H54 (cell line): Measurements from ENCODE around the gene TMIGD2.
"Not testable (repeated sequence)": the region's sequence is repeated elsewhere in the genome, so short reads cannot be mapped to it uniquely, and the experiment has no call there.

Experiments
- DNase-seq: peaks from one replicate; pipeline ENCODE4 v3.0.0; 2011; ENCODE audit warnings: low spot score, mixed read lengths; ENCODE audit not compliant: insufficient read length
- FAIRE-seq: peaks from 3 replicates; lab custom pipeline; 2011; peaks lifted over from hg19 to GRCh38; lab: Jason Lieb, UNC
- POLR2A ChIP-seq: IDR thresholded peaks from 2 replicates; pipeline ENCODE4 v1.6.1; 2011; ENCODE audit warnings: low read depth, mild to moderate bottlenecking, low read length

Gene TMIGD2

DNA sequence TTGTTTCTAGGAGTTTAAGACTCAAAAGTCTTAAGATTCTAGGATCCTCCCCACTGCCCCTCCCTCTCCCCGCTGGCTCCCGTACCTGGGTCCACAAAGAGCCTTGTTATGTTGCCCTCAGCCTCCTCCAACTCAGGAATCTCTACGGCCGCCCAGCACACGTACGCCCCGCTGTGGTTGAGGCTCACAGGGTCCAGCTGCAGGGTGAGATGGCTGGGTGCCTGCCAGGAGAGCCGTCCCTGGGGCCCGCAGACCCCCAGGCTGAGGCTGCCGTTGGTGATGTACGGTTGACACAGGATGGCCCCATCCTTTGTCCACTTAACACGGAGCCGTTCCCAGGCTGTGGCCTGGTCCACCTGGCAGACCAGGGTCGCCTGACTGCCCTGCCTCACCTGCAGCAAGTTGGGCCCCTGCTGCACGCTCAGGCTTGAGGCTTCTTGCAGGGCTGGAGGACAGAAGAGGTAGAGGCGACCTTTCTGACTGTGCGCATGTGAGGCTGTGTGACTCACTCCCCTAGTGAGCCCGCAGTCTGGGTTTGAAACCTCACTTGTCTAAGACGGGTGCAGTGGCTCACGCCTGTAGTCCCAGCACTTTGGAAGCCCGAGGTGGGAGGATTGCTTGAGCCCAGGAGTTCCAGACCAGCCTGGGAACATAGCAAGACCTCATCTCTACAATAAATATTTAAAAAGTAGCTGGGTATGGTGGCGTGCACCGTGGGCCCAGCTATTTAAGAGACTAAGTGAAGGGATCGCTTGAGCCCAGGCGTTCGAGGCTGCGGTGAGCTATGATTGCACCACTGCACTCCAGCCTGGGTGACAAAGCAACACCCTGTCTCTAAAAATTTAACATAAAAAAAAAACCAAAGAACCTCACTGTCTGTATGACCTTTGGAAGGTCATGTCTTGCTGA, 4.0 kb downstream of the TMIGD2 start:
- FAIRE-seq (no peak), DNase-seq (no peak)
- no peak for TF ChIP-seq POLR2A

DNA sequence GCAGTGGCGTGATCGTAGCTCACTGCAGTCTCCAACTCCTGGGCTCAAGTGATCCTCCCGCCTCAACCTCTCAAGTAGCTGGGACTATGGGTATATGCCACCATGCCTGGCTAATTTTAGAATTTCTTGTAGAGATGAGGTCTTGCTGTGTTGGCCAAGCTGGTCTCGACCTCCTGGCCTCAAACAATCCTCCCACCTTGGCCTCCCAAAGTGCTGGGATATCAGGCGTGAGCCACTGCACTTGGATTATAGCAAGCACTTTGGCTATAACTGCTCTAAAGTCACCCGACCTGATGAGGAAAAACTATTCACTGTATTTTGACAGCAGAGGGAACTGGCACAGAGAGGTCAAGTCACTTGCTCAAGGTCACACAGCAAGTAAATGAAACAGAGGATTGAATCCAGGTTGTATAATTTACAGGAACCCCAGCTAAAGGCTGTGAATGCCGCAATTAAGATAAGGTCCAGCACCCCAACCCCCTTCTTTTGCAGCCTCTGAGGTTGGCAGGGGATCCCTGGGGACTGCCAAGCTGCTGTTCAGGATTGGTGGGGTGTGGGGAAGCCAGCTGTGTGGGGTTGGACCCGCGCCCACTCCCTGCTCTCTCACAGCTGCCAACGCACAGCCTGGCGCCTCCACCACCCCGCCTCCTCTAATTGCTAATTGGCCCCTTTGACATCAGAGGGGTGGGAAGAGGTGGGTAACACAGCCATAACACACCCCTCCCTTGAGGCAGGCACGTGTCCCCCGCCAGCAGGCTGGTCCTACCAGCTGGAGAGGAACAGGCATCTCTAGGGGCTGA, 6.0 kb downstream of the TMIGD2 start:
- DNase-seq (no peak), FAIRE-seq (no peak)
- no peak for TF ChIP-seq POLR2A

DNA sequence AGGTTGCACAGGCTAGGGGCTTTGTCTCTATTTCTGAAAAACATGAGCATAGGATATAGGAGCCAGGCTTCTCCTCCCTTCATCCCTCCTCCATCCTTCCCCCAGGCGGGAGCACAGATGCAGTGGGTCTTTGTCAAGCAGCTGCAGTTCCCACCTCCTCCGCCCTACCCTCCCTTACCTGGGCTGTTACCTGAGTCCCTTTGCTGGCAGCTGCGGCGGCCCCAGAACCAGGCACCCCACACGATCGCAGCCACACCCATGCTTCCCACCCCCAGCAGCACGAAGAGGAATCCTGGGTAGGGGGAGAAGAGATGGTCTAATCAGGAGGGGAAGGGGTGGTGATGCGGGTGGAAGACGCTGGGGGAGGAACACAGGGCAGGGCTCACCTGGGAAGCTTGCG, 7.8 kb downstream of the TMIGD2 start:
- TF ChIP-seq POLR2A = no peak
- DNase-seq (no peak), FAIRE-seq (no peak)

DNA sequence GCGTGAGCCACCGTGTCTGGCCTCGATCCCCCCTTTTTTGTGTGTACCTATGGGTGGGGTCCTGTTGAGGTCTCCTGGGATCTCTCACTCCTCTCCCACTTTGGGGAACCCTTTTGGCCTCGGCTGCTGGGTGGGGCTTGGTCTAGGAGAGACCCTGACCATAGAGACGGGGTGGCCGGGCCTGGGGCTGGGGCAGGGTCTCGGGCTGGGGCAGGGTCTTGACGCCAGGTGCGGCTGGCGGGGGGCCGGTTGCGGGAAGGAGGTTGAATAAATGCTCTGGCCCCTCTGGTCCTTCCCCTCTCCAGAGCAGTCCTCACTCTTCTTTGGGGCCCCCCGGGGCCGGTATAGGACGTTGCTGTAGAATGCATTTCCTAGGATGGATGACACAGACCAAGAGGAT, 9.7 kb downstream of the TMIGD2 start:
- TF ChIP-seq POLR2A = no peak
- DNase-seq = no peak
- FAIRE-seq = no peak

DNA sequence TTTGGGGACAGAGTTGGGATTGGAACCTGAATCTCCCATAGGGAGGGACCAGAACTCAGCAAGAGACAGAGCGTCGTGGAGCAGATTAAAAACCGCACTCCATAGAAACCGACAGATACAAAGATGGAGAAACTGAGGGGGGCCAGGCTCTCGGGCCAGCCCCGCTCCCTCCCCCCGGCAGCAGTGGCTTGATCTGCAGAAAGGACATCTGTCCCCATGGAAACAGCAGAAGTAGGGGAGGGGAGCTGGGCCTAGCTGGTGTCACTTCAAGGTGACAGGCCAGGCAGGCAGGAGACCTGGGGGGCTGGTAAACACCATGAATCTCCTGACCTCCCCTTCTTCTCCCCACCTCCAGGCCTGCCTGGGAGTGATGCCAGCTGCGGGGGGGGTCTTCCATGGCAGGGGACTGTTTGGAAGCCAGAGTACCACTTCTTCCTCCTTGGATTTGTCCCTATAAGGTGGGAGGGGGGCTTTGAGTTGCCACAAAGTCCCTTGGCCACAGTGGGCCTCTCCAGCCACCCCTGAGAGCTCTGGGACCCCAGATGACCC, 10.9 kb downstream of the TMIGD2 start:
- TF ChIP-seq POLR2A = no peak
- DNase-seq (no peak), FAIRE-seq (no peak)

DNA sequence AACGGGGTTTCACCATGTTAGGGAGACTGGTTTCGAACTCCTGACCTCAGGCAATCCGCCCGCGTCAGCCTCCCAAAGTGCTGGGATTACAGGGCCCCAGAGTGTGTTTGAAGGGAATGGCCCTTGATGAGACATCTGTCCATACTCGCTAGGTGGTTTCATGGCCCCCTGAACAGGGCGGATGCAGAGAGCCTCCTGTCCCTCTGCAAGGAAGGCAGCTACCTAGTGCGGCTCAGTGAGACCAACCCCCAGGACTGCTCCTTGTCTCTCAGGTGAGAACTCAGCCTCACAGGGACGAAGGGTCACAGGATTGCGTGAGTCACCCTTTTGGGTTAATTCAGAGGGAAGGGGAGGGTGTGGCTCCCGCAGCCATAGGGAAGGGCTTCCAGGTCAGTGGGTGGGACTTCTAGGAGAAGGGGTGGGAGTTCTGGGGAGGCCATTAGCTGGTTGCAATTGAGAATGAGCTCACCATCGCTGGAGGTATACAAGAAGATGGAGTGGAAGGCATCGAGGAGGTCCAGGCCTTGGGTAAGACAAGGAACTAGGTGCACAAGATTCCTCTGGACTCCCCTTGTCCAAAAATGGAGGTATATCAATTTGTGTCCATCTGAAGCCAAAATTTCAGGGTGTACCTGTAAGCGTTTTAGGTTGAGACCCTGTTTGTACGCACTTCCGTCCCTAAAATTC, 14.0 kb downstream of the TMIGD2 start:
- no peak for TF ChIP-seq POLR2A
- peak; percentile 61 for DNase-seq
- FAIRE-seq = no peak

DNA sequence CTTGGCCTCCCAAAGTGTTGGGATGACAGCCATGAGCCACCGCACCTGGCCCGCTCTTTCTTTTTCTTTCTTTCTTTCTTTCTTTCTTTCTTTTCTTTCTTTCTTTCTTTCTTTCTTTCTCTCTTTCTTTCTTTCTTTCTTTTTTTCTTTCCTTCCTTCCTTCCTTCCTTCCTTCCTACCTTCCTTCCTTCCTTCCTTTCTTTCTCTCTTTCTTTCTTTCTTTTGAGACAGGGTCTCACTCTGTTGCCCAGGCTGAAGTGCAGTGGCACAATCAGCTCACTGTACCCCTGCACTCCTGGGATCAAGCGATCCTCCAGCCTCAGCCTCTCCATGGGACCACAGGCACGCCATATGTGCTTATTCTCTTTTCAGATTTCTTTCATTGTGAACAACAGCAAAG, 16.0 kb downstream of the TMIGD2 start:
- FAIRE-seq, DNase-seq: not testable (repeated sequence)

DNA sequence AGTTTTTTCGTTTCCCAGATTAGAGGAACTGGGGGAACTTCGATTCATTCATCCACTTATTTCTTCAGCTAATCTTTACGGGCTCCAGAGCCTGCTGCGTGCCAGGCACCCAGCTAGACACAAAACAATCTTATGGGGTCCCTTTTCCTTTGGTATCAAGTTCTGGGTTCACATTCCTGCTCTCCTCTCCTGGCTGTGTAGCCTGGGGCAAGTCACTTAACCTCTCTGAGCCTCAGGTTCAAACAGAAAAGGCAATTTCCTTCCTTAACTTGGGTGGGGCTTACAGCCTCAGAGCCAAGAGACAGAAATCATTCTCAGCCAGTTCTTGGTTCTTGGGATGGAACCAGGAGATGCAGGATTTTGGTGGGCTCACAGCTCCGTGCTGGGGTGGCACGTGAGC, 17.2 kb downstream of the TMIGD2 start:
- DNase-seq (no peak), FAIRE-seq (no peak)
- TF ChIP-seq POLR2A = no peak

DNA sequence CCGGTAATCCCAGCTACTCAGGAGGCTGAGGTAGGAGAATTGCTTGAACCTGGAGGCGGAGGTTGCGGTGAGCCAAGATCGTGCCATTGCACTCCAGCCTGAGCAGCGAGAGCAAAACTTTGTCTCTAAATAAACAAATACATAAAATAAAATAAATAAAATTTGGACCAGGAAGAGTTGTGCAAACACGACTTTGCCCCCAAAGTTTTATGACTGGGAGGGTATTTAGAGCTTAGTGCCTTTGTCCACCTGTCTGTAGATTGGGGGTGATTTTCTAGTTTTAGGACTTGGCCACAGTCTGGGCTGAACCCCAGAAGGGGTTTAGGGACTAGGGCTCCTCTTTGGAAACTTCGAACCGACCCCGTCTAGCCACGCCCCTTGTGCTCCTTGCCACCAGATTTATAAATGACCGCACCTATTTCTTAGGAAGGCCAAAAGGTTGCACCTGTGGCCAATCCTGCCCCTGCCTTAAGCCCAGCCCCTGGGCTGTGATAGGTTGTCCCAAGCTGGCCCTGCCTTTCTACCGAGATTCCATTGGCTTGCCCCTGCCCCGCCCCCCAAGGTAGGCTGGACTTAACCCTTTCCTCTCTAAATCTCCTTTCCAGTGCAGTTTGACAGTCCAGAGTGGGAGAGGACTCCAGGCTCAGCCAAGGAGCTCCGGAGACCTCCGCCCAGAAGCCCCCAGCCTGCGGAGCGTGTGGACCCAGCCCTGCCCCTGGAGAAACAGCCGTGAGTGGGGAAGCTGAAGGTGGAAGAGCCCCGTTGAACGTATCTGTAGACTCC, 17.8 kb downstream of the TMIGD2 start:
- DNase-seq = peak; percentile 74
- TF ChIP-seq POLR2A = no peak
- FAIRE-seq = no peak

DNA sequence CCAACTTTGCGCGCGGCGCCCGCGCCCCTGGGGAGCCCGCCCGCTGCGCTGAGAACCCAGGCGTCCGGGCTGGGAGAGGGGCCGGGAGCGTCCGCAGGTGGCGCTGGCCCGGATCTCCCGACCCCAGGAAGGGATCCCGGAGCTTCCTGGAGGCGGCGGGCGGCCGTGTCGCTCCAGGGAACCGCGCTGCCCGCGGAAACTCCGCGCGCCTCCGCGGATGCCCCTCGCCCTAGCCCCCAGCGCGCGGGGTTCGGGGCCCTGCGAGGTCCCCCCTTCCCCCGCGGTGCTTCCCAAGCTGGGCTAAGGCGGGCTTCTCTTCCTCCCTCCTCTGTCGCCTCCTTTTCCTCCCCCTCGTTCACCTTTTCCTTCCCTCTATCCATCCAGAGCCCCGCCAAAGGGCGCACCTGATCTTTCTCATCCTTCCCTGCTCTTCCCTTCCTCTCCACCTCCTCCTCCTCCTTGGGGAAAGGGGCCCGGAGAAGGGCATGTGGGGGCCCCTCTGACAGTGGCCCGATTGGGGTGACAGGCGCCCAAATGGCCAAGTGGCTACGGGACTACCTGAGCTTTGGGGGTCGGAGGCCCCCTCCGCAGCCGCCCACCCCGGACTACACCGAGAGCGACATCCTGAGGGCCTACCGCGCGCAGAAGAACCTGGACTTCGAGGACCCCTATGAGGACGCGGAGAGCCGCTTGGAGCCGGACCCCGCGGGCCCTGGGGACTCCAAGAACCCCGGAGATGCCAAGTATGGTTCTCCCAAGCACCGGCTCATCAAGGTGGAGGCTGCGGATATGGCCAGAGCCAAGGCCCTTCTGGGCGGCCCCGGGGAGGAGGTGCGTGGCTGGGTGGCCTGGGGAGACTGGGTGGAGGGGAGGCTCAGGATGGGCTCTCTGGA, 22.4 kb downstream of the TMIGD2 start:
- DNase-seq (no peak), FAIRE-seq (no peak)
- no peak for TF ChIP-seq POLR2A

DNA sequence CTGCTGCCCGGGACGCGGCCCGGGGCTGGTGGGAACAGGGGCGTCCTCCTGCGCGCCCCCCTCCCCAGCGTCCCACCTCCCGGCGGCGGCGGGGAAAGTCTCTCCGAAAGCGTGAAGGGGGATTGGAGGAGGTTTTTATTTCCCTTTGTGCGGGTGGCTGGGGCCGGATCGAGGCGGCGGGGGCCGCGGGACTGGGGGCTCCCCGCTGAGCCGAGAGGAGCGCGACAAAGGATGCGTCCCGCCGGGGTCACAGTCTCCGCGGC, 23.0 kb downstream of the TMIGD2 start:
- TF ChIP-seq POLR2A = no peak
- FAIRE-seq = no peak

DNA sequence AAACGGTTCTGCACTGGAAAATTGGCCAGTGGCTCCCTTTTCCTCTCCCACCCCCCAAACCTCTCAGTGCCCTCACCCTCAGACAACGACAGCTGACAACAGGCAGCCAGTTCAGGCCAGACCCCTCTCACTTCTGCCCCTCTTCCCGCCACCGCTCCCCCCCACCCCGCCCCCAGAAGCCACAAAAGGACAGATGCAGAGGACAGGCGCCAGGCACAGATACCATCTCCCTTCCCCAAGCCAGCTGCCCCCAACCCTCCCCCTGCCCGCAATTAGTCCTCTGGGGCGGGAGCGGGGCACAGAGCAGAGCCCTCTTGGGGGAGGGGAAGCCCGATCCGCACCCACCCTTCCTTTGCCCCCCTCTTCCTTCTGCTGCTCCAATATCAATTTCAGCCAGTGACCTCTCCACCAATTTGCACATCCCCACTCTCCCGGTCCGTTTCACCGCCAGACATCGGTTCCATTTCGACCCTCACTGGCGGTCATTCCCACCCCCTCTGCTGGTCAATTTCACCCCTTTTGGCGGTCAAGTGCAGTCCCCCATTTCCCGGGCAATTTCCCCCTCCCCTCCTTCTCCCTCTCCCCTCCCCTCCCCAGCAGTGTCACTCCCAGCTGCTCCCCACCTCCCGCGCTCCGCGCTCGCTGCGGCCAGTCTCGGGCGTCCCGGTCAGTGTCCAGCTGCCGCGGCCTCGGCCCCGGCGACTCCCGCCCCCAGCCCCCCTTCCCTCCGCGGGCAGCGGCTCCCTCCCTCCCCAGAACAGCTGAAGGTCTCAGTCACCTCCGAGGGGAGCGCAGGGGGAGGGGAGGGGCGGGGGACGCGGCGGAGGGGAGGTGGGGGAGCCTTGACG, 23.5 kb downstream of the TMIGD2 start, which contains the start of gene SHD:
Gene SHD, plus strand, starts transcription at position 848 of the 848 bp plus-strand sequence. CDS start 798 bp downstream, outside the sequence.
- DNase-seq = no peak
- TF ChIP-seq POLR2A = no peak

More for the DNA sequence above, 23.0 kb downstream of the TMIGD2 start:
- no peak for DNase-seq

More for the DNA sequence above, 23.5 kb downstream of the TMIGD2 start, which contains the start of gene SHD:
- no peak for FAIRE-seq
